Raji (cell line): ENCODE measurements around the gene NEGR1.

Experiments used
- POLR2A ChIP-seq: IDR thresholded peaks from 2 replicates; pipeline ENCODE4 v1.6.1; 2011; ENCODE audit warnings: low read depth, low read length, control low read depth; ENCODE audit not compliant: insufficient read depth

Gene NEGR1

GRCh38 chr1:72182859-72183258 is 99.5 kb downstream of the NEGR1 start:
- TF ChIP-seq POLR2A = no peak

GRCh38 chr1:72178266-72178665 is 104.1 kb downstream of the NEGR1 start:
- TF ChIP-seq POLR2A = no peak

GRCh38 chr1:72177711-72178110 is 104.6 kb downstream of the NEGR1 start:
- no peak for TF ChIP-seq POLR2A

GRCh38 chr1:72170246-72170645 is 112.1 kb downstream of the NEGR1 start:
- no peak for TF ChIP-seq POLR2A

GRCh38 chr1:72166426-72166825 is 115.9 kb downstream of the NEGR1 start:
- TF ChIP-seq POLR2A = no peak

GRCh38 chr1:72150508-72150907 is 131.8 kb downstream of the NEGR1 start:
- no peak for TF ChIP-seq POLR2A

- no peak for TF ChIP-seq POLR2A
Measured at GRCh38 chr1:72141875-72142274, 140.5 kb downstream of the NEGR1 start.

GRCh38 chr1:72140222-72140621 is 142.1 kb downstream of the NEGR1 start:
- TF ChIP-seq POLR2A = no peak

GRCh38 chr1:72137656-72138055 is 144.7 kb downstream of the NEGR1 start:
- no peak for TF ChIP-seq POLR2A

- TF ChIP-seq POLR2A = no peak
Measured at GRCh38 chr1:72129869-72130268, 152.5 kb downstream of the NEGR1 start.

GRCh38 chr1:72122099-72122880 is 160.0 kb downstream of the NEGR1 start:
- TF ChIP-seq POLR2A = no peak

GRCh38 chr1:72119491-72119890 is 162.8 kb downstream of the NEGR1 start:
- no peak for TF ChIP-seq POLR2A

GRCh38 chr1:72117621-72118020 is 164.7 kb downstream of the NEGR1 start:
- TF ChIP-seq POLR2A = no peak

GRCh38 chr1:72115290-72115689 is 167.0 kb downstream of the NEGR1 start:
- no peak for TF ChIP-seq POLR2A

GRCh38 chr1:72111662-72112061 is 170.7 kb downstream of the NEGR1 start:
- no peak for TF ChIP-seq POLR2A

- no peak for TF ChIP-seq POLR2A
Measured at GRCh38 chr1:72109916-72110315, 172.4 kb downstream of the NEGR1 start.

GRCh38 chr1:72105201-72105600 is 177.1 kb downstream of the NEGR1 start:
- no peak for TF ChIP-seq POLR2A
